Hepatocyte (in vitro differentiated cells): Measurements from ENCODE around the gene USP12. TPM values are rescaled to one million over a fixed set of nuclear protein-coding genes. Genes with fewer than 3 reads are reported as not detected.

ENCODE experiments used
- DNase-seq: peaks from one replicate; pipeline ENCODE4 v3.0.0-alpha.2; 2016; ENCODE audit warnings: low spot score
- H2AFZ ChIP-seq: fragments of 200-600 bp; sonication (generic); 2 replicates; pipeline ENCODE4 v1.6.0; 2016; ENCODE audit warnings: antibody characterized with exemption, mild to moderate bottlenecking
- H3K27ac ChIP-seq: fragments of 200-600 bp; sonication (generic); 2 replicates; pipeline ENCODE4 v1.5.1; 2016; ENCODE audit warnings: mild to moderate bottlenecking
- H3K27me3 ChIP-seq: fragments of 200-600 bp; sonication (generic); 2 replicates; pipeline ENCODE4 v1.6.1; 2016
- H3K36me3 ChIP-seq: fragments of 200-600 bp; sonication (generic); replicated peaks from 2 replicates; pipeline ENCODE4 v1.5.1; 2016; ENCODE audit warnings: low read depth; ENCODE audit not compliant: insufficient read depth
- H3K4me1 ChIP-seq: fragments of 200-600 bp; sonication (generic); 2 replicates; pipeline ENCODE4 v1.5.1; 2016; ENCODE audit warnings: mild to moderate bottlenecking, moderate library complexity; ENCODE audit not compliant: insufficient read depth
- H3K4me2 ChIP-seq: fragments of 200-600 bp; sonication (generic); 2 replicates; pipeline ENCODE4 v1.6.0; 2016
- H3K4me3 ChIP-seq: fragments of 200-600 bp; sonication (generic); 2 replicates; pipeline ENCODE4 v1.5.1; 2016; ENCODE audit warnings: mild to moderate bottlenecking
- H3K79me2 ChIP-seq: fragments of 200-600 bp; sonication (generic); 2 replicates; pipeline ENCODE4 v1.6.0; 2017; ENCODE audit warnings: mild to moderate bottlenecking
- H3K9me2 ChIP-seq: fragments of 200-600 bp; sonication (generic); replicated peaks from 2 replicates; pipeline ENCODE4 v1.6.0; 2017; ENCODE audit warnings: mild to moderate bottlenecking; ENCODE audit not compliant: insufficient read depth
- H3K9me3 ChIP-seq: fragments of 200-600 bp; sonication (generic); 2 replicates; pipeline ENCODE4 v1.5.1; 2016; ENCODE audit warnings: low read depth, mild to moderate bottlenecking
- H4K20me1 ChIP-seq: fragments of 200-600 bp; sonication (generic); 2 replicates; pipeline ENCODE4 v1.6.0; 2016; ENCODE audit warnings: mild to moderate bottlenecking; ENCODE audit not compliant: insufficient read depth, poor library complexity, severe bottlenecking
- EZH2 ChIP-seq: fragments of 200-600 bp; sonication (generic); IDR thresholded peaks from 2 replicates; pipeline ENCODE4 v1.6.1; 2016; ENCODE audit warnings: antibody characterized with exemption, mild to moderate bottlenecking, borderline replicate concordance
- EZH2phosphoT487 ChIP-seq: fragments of 200-600 bp; sonication (generic); IDR thresholded peaks from one replicate; pipeline ENCODE4 v1.6.1; 2018; ENCODE audit warnings: antibody characterized with exemption, mild to moderate bottlenecking, low read depth, moderate library complexity; ENCODE audit not compliant: unreplicated experiment, severe bottlenecking
- WGBS: methylation state at CpG from one replicate; pipeline ENCODE4 v1.1.6; 2016; ENCODE audit warnings: low lambda C conversion rate; ENCODE audit errors: missing lambda C conversion rate; 5-methylcytosine and 5-hydroxymethylcytosine counted together
- polyA plus RNA-seq: library from polyadenylated mRNA; unstranded; fragments of >200 nt; fragmentation: Nextera tagmentation; extraction: Ambion mirVana; gene quantifications from 2 replicates; pipeline ENCODE4 v1.2.1, GENCODE V29; 2016
- total RNA-seq: library from RNA; depleted of rRNA; stranded (reverse); fragments of >200 nt; gene quantifications from 2 replicates; pipeline ENCODE4 v1.2.3, GENCODE V29; 2014
- TF ChIP-seq, protein P1 (sequence below): fragments of 200-600 bp; sonication (generic); IDR thresholded peaks from 2 replicates; pipeline ENCODE4 v1.5.1; 2016; ENCODE audit warnings: antibody characterized with exemption, mild to moderate bottlenecking; ENCODE audit not compliant: poor library complexity

USP12 gene
- total and polyA plus RNA-seq, 2 experiments from 2014 or later: 17.5 to 26.4 TPM

- Histone ChIP-seq H3K4me1 (no peaks in the 10 kb centered on the region), H3K79me2 (no peaks in the 10 kb centered on the region), H3K4me2 (no peak overlapping the region), H4K20me1 (no peaks in the 10 kb centered on the region), H3K9me2 (no peaks in the 10 kb centered on the region), H3K27ac (no peak overlapping the region), H3K4me3 (no peak overlapping the region), H3K9me3 (no peaks in the 10 kb centered on the region), H2AFZ (no peak overlapping the region), H3K27me3 (no peaks in the 10 kb centered on the region), H3K36me3 (no peaks in the 10 kb centered on the region)
- TF ChIP-seq, protein P1, sequence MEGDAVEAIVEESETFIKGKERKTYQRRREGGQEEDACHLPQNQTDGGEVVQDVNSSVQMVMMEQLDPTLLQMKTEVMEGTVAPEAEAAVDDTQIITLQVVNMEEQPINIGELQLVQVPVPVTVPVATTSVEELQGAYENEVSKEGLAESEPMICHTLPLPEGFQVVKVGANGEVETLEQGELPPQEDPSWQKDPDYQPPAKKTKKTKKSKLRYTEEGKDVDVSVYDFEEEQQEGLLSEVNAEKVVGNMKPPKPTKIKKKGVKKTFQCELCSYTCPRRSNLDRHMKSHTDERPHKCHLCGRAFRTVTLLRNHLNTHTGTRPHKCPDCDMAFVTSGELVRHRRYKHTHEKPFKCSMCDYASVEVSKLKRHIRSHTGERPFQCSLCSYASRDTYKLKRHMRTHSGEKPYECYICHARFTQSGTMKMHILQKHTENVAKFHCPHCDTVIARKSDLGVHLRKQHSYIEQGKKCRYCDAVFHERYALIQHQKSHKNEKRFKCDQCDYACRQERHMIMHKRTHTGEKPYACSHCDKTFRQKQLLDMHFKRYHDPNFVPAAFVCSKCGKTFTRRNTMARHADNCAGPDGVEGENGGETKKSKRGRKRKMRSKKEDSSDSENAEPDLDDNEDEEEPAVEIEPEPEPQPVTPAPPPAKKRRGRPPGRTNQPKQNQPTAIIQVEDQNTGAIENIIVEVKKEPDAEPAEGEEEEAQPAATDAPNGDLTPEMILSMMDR: no peak
- TF ChIP-seq EZH2phosphoT487 (no peak), EZH2 (no peak)
- WGBS: 85% methylated on average over 3 of the region's 3 CpGs
- DNase-seq: no peak
Observed at GRCh38 chr13:27088619-27089018, 83.0 kb downstream of the USP12 start.

DNA sequence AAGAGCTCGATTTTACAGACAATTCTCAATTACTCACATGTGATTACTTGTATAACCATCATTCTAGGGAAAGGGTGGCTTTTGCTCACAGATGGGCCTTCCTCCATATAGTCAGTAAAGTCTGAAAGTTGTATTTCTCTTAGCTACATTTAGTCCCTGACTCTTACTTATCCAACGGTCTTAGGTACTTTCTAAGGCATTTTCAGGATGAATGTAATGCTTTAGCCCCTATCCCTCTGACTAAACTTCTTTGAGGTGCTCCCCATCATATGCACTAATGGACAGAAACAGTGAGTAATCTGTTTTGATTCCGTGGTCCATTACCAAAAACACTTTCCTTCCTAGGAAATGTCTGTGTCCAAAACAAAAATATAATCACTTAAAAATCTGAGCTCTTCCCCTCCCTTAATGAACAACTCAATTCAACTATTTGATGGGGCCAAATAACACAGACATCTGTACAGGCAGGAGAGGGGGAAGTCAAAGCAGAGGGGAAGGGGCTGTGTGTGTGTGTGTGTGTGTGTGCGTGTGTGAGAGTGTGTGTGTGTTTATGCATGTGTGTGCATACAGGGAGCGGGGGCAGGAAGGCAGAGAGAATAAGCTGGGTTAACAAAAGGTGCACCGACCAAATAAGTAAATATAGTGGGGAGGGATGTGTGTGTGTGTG is 84.9 kb downstream of the USP12 start:
- Histone ChIP-seq H3K4me2 (no peak overlapping the region), H3K9me3 (no peaks in the 10 kb centered on the region), H2AFZ (no peak overlapping the region), H3K36me3 (peaks cover 3% of the 10 kb centered on the region), H3K9me2 (no peaks in the 10 kb centered on the region), H3K27ac (no peak overlapping the region), H3K4me3 (no peak overlapping the region), H3K4me1 (no peaks in the 10 kb centered on the region), H3K79me2 (no peaks in the 10 kb centered on the region), H4K20me1 (no peaks in the 10 kb centered on the region), H3K27me3 (no peaks in the 10 kb centered on the region)
- no peak for DNase-seq
- TF ChIP-seq, protein P1: no peak
- no peak for TF ChIP-seq EZH2
- no peak for TF ChIP-seq EZH2phosphoT487
- WGBS: 93% methylated on average over 6 of the region's 6 CpGs

- Histone ChIP-seq H4K20me1 (no peaks in the 10 kb centered on the region), H2AFZ (no peak overlapping the region), H3K4me3 (no peak overlapping the region), H3K9me2 (no peaks in the 10 kb centered on the region), H3K9me3 (no peaks in the 10 kb centered on the region), H3K4me1 (no peaks in the 10 kb centered on the region), H3K27ac (no peak overlapping the region), H3K36me3 (peaks cover 3% of the 10 kb centered on the region), H3K27me3 (no peaks in the 10 kb centered on the region), H3K79me2 (no peaks in the 10 kb centered on the region), H3K4me2 (no peak overlapping the region)
- DNase-seq: no peak
- no peak for TF ChIP-seq EZH2
- TF ChIP-seq, protein P1: no peak
- no peak for TF ChIP-seq EZH2phosphoT487
- 93% methylated on average over 4 of the region's 4 CpGs for WGBS
Observed at GRCh38 chr13:27083183-27083582, 88.4 kb downstream of the USP12 start.
